Tongue (tissue), 3 donors: ENCODE results near the gene TFRC. TPM values are rescaled to one million over a fixed set of nuclear protein-coding genes. Genes with fewer than 3 reads are reported as not detected.
"Not testable (repeated sequence)": the region's sequence is repeated elsewhere in the genome, so short reads cannot be mapped to it uniquely, and the experiment has no call there.

Experiments used
- DNase-seq: peaks from one replicate; pipeline ENCODE4 v3.0.0-alpha.2; 2015
- small RNA-seq: library from RNA; depleted of rRNA; stranded (forward); fragments of <200 nt; gene quantifications from one replicate; pipeline ENCODE3, GENCODE V24; 2014; ENCODE audit warnings: low replicate concordance
- total RNA-seq: library from RNA; depleted of rRNA; stranded (reverse); fragments of >200 nt; gene quantifications from one replicate; pipeline ENCODE4 v1.2.3, GENCODE V29; 2014

TFRC gene
- total RNA-seq, 1 donor from 2014 or later: 110 TPM

DNA sequence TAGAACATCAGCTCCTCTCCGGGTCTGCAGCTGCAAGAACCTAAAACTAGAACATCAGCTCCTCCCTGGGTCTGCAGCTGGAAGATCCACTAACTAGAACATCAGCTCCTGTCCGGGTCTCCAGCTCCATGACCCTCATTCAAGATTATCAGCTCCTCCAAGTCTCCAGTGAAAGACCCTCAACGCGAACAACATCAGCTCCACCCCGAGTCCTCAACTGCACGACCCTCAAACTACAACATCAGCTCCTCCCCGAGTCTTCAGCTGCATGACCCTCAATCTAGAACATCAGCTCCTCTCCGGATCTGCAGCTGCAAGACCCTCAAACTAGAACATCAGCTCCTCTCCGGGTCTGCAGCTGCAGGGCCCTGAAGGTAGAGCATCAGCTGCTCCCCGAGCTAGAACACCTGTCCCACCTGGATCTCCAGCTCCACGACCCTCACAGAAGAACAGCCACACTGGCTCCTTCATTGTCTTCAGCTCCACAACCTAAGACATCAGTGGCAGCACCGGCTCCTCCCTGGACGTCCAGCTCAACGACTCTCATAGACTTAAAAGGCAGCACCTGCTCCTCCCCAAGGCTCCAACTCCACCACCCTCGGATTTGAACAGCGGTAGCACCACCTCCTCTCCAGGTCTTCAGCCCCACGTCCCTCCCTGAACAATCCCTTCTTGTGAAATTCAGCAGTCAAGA lies 77.4 kb downstream of the TFRC start:
- not testable (repeated sequence) for DNase-seq

DNA sequence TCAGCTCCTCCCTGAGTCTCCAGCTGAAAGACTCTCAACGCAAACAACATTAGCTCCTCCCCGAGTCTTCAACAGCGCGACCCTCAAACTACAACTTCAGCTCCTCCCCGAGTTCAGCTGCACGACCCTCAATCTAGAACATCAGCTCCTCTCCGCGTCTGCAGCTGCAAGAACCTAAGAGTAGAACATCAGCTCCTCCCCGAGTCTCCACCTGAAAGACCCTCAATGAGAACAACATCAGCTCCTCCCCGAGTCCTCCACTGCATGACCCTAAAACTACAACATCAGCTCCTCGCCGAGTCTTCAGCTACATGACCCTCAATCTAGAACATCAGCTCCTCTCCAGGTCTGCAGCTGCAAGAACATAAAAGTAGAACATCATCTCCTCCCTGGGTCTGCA lies 78.3 kb downstream of the TFRC start:
- DNase-seq: no peak

DNA sequence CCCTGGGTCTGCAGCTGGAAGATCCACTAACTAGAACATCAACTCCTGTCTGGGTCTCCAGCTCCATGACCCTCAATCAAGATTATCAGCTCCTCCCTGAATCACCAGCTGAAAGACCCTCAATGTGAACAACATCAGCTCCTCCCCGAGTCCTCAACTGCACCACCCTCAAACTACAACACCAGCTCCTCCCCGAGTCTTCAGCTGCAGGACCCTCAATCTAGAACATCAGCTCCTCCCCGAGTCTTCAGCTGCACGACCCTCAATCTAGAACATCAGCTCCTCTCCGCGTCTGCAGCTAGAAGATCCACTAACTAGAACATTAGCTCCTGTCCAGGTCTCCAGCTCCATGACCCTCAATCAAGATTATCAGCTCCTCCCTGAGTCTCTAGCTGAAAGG lies 79.2 kb downstream of the TFRC start:
- DNase-seq: not testable (repeated sequence)

DNA sequence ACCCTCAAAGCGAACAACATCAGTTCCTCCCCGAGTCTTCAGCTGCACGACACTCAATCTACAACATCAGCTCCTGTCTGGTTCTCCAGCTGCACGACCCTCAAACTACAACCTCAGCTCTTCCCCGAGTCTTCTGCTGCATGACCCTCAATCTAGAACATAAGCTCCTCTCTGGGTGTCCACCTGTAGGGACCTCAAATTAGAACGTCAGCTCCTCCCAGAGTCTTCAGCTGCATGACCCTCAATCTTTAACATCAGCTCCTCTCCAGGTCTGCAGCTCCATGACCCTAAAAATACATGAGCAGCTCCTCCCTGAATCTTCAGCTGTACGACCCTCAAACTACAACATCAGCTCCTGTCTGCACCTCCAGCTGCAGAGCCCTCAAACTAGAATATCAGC lies 80.7 kb downstream of the TFRC start:
- DNase-seq: not testable (repeated sequence)

DNA sequence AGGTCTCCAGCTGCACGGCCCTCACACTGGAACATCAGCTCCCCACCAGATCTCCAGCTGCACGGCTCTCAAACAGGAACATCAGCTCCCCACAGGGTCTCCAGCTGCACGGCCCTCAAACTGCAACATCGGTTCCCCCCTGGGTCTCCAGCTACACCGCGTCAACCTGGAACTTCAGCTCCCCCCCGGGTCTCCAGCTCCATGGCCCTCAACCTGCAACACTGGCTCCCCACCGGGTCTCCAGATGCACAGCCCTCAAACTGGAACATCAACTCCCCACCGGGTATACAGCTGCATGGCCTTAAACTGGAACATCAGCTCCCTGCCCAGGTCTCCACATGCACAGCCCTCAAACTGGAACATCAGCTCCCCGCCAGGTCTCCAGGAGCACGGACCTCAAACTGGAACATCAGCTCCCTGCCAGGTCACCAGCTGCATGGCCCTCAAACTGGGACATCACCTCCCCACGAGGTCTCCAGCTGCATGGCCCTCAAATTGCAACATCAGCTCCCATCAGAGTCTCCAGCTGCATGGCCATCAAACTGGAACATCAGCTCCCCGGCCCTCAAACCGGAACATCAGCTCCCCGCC lies 81.4 kb downstream of the TFRC start:
- DNase-seq: not testable (repeated sequence)

DNA sequence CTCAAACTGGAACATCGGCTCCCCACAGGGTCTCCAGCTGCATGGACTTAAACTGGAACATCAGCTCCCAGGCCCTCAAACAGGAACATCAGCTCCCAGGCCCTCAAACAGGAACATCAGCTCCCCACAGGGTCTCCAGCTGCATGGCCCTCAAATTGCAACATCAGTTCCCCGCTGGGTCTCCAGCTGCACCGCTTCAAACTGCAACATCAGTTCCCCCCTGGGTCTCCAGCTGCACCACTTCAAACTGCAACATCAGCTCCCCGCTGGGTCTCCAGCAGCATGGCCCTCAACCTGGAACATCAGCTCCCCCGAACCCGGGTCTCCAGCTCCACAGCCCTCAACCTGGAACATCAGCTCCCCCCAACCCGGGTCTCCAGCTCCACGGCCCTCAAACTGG lies 82.0 kb downstream of the TFRC start:
- DNase-seq: no peak

Small RNAs within 50 kb of the gene (small RNA-seq; reads per million reads assigned to genes)
- not detected for gene RNU7-18P

Other genes starting within 250 kb of the TFRC start
- 31.4 TPM for gene TNK2, start 173.5 kb downstream of the TFRC start, total RNA-seq
- gene ZDHHC19, start 129.3 kb upstream of the TFRC start, total RNA-seq: not detected
- gene SLC51A, start 134.4 kb upstream of the TFRC start, total RNA-seq: not detected
- 65.0 TPM for gene PCYT1A, start 205.6 kb upstream of the TFRC start, total RNA-seq
- gene DYNLT2B, start 236.2 kb upstream of the TFRC start, total RNA-seq: 1.8 TPM